NCI-H1092 treated with DMSO at 0.1 percent for 48 hours (cell line): Measurements from ENCODE around the gene SLF2.

Source experiments
- DNase-seq: peaks from one replicate; lab custom pipeline; 2025; lab: John Stamatoyannopoulos, UW

SLF2 gene

DNA sequence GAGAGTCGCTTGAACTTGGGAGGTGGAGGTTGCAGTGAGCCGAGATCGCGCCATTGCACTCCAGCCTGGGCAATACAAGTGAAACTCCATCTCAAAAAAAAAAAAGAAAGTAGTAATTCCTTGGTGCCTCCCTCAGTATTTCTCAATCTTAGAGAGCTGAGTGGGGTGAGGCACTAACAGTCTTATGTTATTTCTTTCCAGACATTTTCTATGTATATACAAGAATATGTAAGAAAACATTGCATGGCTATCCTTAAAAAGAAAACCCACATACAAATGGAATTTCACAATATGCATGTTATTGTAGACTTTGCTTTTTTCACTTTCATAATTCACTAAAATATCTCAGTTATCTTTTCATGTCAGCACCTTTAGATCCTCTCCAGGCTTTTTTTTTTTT lies 13.6 kb upstream of the SLF2 start:
- DNase-seq: no peak

DNA sequence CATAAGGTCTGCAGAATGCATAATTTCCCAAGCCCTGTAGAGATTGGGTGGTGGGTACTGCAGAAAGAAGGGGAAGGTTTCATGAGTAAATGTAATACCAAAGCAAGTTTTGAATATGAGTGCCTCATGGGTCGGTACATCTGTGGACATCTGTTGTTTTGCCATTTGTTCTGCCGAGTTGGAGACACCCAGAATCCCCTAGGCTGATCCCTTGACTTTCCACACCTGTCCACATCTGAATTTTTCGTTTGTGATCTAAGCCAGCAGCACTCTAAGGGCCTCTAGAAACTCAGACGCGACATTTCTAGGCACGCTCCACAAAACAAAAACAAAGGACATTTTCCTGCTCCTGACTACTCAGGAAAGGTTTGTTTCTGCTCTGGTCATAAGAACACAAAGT lies 11.7 kb upstream of the SLF2 start:
- no peak for DNase-seq

DNA sequence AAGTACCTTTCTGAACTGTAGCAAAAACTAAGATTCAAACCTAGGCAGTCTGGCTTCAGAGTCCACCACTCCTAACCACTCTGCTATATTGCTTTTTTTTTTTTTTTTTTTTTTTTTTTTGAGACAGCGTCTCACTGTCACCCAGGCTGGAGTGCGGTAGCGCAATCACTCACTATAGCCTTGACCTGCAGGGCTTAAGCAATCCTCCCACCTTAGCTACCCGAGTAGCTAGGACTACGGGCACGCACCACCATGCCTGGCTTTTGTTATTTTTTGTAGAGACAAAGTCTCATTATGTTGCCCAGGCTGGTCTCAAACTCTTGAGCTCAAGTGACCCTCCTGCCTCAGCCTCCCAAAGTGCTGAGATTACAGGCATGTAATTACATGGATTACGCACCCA lies 10.1 kb upstream of the SLF2 start:
- DNase-seq: no peak

DNA sequence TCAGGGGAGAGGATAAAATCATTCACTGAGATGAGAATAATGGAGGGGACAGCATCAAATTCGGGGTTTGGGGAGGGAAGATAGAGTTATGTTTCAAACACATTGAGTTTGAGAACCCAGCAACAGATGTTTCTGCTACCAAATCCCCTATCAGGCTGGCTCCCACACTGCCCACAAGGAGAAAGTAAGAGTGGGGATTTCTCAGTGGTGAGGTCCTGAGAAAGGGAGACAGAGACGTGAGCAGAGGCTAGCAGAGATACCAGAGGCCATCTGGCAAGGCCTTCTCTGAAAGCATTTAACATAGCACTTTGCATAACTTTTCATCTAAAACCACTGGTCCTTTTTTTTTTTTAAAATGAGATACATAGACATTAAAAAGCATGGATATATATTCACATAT lies 7.8 kb upstream of the SLF2 start:
- DNase-seq: no peak

DNA sequence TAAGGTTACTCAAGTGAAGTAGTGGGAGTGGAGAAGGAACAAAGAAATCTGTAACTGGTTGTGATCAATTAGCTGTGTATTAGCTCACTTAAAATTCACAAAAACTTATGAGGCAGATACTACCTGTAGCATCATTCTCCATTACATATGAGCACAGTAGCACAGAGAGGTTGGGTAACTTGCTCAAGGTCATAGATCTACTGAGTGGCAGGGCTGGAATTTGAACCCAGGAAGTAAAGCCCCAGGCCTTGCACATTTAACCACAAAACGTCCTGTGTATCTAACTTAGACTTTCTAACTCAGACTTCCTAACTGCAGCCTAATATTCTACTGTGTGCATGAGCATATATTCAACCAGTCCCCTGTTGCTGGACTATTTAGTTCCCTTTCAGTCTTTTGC lies 5.6 kb upstream of the SLF2 start:
- DNase-seq: no peak

DNA sequence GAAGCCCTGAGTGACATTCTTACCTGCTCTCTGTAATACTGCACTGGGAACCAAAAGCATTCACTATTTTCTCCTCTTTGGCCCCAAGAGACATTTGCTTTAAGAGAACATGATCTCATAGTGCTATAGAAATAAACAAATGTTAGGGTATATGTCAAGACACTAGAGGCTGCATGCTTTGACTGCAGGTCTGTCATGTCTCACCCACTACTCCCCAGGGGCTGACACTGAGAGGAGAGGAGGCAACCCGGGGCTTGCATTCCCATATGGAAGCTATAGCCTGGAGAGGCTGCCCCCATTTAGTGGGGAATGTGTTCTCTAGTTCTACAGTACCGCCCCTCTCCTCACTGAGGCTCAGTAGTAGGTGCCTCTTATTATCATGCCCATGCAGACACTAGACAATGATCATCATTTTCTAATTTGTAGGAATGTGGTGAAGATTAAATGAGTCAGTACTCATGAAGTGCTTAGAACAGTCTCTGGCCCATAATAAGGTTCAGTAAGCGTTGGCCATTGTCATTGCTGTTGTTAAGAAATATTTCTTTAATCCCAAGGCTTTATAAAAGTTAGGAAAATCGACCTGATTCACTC lies 4.9 kb upstream of the SLF2 start:
- no peak for DNase-seq

DNA sequence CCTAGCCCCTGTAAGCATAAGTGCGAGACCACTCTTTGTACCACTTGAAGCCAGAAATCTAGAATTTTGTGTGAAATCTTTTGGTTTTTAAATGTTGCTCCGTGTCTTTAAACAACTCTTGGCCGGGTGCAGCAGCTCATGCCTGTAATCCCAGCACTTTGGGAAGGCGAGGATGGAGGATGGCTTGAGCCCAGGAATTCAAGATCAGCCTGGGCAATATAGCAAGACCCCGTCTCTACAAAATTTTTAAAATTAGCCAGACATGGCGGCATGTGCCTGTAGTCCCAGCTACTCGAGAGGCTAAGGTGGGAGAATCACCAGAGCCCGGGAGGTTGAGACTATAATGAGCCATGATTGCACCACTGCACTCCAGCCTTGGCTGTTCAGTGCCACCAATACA lies 4.4 kb upstream of the SLF2 start:
- no peak for DNase-seq

DNA sequence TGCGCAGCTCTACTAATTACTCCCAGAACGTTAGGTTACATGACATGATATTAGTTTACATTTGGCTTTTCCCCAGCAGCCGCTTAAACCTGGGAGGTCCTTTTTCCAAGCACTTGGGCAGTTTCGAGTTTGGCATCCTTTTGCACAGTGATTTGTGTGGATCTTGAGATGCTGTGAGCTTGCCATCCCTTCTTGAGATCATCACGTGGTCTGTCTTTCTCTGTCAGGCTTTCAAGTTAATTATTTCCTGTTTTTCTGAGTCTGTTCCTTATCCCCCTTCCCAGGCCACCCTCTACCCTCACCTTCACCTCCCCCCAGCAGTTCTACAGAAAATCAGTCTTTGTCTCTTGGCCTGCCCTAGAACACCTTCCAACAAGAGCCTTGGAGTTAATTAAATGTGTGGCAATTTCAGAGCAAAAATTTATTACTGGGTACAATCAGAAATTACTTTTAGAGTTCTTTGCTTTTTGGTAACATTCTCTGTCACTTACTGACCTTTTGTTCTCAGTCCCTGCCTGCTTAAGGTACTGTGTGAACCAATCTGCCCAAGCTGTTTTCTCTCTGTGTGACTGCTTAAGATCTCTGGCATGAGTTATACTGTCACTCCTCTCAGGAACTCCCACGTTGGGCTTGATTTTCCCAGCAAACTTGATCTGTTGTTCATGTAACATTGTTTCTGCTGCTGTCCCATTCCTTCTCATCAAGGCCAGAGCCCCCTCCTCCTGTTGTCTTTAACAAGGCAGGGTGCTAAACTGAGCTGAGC lies 3.1 kb upstream of the SLF2 start:
- no peak for DNase-seq

DNA sequence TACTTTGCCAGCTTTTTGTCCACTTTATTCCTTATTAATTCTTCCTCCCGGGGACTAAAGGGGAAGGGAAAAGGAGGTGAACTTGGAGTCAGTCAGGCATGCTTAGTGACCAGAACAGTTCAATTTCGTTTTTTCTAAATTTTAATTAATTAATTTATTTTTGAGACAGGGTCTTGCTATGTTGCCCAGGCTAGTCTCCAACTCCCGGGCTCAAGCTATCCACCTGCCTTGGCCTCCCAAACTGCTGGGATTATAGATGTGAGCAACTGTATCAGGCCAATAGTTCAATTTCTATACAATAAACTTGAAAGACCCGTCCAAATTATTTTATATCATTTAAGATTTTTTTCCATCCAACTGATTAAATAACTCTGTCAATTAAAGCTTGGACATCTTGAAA lies 1.3 kb upstream of the SLF2 start:
- no peak for DNase-seq

DNA sequence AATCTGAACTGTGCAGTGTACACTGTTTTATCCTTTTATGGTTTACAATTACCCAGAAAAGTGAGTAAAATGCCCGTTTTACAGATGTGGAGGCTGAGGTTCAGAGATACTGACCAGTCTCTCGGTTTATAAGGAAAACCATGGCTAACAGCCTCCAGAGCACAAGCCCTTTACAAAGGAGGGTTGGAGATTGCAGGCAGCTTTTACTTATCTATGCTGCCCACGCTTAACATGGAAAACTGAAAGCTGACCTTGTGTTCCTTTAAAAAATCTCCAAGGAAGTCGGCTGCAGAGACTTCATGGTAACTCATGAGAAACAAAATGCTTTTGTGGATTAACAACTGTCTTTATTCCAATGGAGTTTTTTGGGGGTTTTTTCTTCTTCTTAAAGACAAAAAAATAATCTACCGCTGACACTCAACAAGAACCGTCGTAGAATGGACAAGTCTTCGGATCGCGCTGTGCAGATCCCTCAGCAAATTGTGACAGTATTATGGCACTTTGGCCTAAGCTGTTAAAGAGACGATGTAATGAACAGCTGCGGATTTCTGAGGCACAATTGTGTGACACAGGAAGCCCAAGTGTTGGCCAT lies 654 bp upstream of the SLF2 start:
- DNase-seq: peak; percentile 41

DNA sequence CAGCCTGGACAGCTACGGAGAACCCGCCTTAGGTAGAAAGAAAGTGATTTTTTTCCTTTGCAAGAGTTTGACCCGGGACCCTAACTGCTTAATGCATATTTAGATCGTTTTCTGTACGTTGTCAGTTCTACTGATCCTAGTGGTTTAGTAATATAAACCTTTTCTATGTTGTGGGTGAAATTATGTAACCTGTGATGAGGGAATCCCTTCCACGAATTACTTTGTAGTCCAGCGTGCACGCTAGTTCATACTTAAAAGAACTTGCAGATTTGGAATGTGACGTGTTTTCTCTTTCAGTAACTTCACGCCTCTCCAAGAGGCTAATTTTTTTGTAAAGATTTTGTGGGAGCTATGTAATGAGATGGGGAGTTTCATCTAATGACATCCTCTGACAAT lies 705 bp downstream of the SLF2 start:
- no peak for DNase-seq

DNA sequence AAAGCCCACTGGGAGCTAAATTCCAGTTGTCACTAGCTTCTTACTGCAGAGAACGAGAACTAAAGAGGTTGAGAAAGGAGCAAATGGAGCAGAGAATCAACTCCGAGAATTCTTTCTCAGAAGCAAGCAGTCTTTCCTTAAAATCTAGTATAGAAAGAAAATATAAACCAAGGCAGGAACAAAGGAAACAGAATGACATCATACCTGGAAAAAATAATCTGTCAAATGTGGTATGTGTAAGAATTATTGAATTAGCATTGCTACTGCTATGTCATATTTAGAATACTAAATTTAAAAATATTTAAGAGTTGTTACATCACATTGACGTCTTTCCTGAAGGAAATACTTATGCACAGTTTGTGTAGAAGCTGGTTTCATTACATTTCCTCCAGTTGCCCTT lies 4.3 kb downstream of the SLF2 start:
- no peak for DNase-seq

DNA sequence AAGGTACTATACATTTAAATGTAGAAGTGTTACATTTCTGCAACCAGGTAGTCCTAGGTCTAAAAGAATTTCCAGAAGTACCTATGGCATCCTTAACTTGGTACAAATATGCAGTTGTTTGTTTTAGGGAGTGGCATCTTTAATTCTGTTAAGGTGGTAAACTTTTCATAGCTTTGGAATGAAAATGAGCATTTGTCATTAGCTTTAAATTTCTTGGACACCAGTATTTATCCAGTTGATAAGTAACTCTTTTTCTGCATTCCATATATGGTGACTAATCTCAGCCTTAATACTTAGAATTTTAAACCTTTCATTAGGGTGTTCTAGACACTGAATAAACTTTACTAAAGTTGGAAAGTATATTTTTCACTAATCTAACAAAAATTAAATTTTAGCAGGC lies 10.8 kb downstream of the SLF2 start:
- no peak for DNase-seq

DNA sequence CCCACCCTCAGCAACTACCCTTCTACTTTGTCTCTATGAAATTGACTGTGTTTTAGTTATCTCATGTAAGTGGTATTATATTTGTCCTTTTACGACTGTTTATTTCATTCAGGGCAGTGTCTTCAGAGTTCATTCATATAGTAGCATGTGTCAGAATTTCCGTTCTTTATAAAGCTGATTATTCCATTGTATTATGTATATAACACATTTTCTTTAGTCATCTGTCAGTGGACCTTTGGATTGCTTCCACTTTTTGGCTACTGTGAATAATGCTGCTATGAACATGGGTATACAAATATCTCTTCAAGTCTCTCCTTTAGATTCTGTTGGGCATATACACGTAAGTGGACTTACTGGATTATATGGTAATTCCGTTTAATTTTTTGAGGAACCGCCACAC lies 14.5 kb downstream of the SLF2 start:
- no peak for DNase-seq

DNA sequence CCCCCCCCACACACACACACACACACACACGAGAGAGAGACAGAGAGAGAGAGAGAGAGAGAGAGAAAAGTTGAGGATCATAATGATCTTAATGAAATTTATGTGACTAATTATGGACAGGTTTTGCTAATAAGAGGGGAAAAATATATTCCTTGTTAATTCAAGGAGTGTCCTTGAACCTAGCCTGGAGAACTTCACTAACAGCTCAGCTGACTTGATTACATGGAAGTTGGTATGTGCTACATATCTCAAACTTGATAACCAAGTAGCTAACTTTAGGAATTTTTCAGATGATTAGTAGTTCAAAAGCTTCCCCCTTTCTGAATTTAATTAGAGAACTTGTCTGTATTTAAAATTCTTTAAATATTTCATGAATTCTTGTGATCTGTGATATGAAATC lies 15.3 kb downstream of the SLF2 start:
- no peak for DNase-seq

DNA sequence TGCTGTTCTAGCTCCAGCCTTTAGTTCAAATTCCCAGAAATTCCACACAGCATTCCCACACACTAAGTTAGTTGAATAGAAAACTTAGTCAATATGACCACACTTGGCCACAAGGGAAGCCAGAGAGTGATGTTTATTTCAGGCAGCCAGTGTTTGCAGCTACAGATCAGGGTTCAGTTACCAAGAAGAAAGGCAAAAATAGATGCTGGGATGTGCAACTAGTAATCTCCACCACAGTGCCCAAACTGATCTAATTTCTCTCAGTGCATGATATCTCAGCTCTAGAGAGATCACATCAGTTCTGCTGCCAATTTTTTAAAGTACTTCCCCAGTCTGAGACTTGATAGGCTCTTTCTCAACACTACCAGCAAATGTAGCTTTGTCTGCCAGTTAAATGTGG lies 17.6 kb downstream of the SLF2 start:
- DNase-seq: no peak

DNA sequence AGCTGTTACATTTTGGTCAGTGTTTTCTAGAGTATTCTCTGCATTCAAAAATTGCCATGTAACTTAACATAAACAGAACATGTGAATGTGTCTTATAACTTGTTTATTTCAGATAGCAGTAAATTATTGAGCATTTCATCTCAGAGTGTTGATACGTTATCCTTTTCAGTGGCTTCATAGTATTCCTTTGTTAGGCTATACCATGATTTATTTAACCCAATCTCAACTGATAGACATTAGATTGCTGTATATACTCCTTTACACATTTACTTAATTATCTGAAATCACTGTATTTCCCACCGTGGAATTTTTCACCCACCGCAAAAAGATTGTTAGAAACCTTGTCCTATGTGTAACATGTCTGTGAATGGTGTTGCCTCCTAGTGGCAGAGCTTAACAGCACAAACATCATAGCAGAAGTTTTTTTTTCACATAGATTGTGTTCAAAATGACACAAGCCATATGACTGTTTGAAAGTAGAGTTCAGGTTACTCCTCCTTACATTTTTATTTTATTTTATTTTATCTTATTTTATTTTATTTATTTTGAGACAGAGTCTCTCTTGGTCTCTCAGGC lies 21.4 kb downstream of the SLF2 start:
- no peak for DNase-seq

DNA sequence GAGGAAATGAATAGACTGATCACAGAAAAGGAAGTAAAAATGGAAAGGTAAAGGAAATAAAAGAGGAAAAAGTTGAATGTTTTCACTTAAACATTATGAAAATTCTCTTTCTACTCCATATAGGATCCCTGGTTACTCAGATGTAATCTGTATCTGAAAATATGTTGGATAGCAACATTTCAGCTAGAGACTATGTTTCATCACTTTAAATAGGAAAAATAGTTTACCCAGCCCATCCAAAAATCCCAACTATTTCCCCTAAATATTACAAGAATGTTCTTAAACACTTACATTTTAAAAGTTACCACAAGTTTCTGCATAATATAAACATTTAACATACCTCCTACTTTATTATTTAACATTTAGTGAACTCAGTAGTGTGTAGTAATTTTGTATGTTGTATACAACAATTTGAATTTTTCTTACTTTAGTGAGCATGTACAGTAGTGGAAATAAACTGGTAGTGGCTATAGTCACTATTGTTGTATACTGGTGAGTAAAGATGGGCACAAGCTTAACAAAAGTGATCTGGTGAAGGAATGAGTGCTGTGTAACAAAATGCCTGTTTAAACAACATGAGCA lies 27.1 kb downstream of the SLF2 start:
- DNase-seq: no peak

DNA sequence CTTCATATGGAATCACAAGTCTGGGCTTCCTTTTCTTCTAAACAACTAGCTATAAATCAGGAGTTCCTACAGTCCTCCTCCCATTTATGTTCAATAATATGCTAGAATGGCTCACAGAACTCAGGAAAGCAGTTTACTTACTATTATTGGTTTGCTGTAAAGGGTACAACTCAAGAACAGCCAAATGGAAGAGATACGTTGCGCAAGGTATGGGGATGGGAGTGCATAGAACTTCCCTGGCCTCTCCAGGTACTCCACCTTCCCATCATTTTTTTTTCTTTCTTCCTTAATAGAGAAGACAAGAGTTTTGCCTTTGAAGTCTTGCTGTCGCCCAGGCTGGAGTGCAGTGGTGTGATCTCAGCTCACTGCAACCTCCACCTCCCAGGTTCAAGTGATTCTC lies 29.5 kb downstream of the SLF2 start:
- DNase-seq: no peak

DNA sequence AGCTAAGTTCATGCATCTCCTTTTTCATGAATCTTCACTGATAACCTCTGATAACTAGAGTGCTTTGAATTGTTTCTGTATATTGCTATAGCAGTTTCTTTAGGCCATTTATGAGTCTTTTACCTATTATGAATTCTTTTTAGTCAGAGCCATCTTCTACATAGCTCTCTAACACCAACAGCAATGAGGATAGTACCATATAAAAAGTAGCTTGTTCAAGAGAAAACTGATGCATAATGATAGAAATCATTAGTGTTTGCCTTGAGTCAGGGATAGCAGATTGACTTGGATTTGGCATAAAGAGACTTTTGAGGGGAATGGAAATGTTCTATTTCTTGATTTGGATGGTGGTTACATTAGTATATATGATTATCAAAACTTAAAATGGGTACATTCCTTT lies 30.7 kb downstream of the SLF2 start:
- DNase-seq: no peak

DNA sequence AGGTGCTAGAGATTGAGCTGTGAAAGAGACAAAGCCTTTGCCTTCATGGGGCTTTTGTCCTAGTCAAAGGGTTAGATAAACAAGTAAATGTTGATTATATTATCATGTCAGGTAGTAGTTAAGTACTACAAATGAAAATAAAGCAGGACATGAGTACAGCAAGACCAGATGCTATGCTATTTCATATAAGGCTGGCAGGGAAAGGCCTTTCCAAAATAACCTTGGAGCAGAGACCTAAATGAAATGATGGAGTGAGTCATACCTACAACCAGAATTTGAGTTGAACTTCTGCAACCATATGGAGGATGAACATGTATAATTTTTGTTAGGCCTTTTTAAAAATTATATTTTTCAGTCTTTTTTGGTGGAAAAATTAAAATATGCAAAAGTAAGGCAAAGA lies 33.0 kb downstream of the SLF2 start:
- DNase-seq: no peak

DNA sequence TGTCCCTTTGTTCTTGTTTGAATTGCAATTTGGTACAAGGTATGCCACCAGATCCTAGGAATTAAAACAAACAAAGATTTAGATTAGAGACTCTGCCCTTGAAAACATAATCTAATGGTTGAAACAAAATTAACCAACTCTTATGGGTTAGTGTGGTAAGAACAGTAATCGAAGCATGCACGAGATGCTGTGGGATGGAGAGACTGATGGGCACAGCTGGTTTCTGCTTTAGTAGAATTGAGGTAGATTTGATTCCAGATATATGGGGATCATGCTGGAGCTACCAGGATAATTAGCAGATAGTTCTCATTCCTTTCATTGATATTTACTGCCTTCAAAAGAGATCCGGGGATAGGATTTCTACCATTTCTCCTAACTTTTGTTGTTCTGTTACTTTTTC lies 36.2 kb downstream of the SLF2 start:
- no peak for DNase-seq

DNA sequence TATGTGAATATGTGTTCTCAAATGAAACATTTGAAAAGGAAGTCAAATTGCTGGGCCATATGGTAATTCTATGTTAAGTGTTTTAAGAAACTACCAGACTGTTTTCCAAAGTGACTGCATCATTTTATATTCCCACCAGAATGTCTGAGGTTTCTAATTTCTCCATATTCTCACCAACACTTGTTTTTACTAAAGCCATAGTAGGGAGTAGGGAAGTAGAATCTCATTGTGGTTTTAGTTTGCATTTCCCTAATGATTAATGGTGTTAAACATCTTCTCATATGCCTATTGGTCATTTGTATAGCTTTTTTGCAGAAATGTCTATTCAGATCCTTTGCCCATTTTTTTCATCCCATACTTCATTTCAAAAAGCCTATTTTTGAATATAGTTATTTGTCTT lies 47.5 kb downstream of the SLF2 start:
- DNase-seq: no peak
